ENCODE results near the gene HSDL1.

Gene HSDL1

GRCh38 chr16:84075376-84075775, 69.6 kb downstream of the HSDL1 start:
- no peak for DNase-seq

GRCh38 chr16:84074721-84075120, 70.3 kb downstream of the HSDL1 start:
- DNase-seq: no peak

Measured in retina (tissue), 1 donor.